DOHH2 (cell line): Measurements from ENCODE around the gene XRCC3.

ENCODE experiments used
- H3F3A ChIP-seq: fragments of 200-600 bp; sonication (generic), shearing (Covaris generic); 2 replicates; pipeline ENCODE4 v1.6.0; 2016; ENCODE audit warnings: antibody characterized with exemption, mild to moderate bottlenecking; ENCODE audit not compliant: control insufficient read depth, insufficient read depth
- H3K27ac ChIP-seq: fragments of 200-600 bp; sonication (generic); 2 replicates; pipeline ENCODE4 v1.5.1; 2014; ENCODE audit warnings: low read depth, mild to moderate bottlenecking, low read length, moderate library complexity
- H3K27me3 ChIP-seq: fragments of 200-600 bp; sonication (generic); 2 replicates; pipeline ENCODE4 v1.6.1; 2014; ENCODE audit warnings: mild to moderate bottlenecking, low read length, mixed read lengths; ENCODE audit not compliant: control insufficient read depth
- H3K36me3 ChIP-seq: fragments of 200-600 bp; sonication (generic); 2 replicates; pipeline ENCODE4 v1.6.1; 2014; ENCODE audit warnings: mild to moderate bottlenecking, low read length, moderate library complexity, mixed read lengths; ENCODE audit not compliant: control insufficient read depth
- H3K4me1 ChIP-seq: fragments of 200-600 bp; sonication (generic); 2 replicates; pipeline ENCODE4 v1.6.1; 2014; ENCODE audit warnings: mild to moderate bottlenecking, low read length, mixed read lengths; ENCODE audit not compliant: control insufficient read depth
- H3K4me2 ChIP-seq: fragments of 200-600 bp; sonication (generic); 2 replicates; pipeline ENCODE4 v1.6.0; 2014; ENCODE audit warnings: mild to moderate bottlenecking, low read length, moderate library complexity
- H3K4me3 ChIP-seq: fragments of 200-600 bp; sonication (generic); 2 replicates; pipeline ENCODE4 v1.5.1; 2014; ENCODE audit warnings: mild to moderate bottlenecking, low read length, mixed read lengths
- H3K79me2 ChIP-seq: fragments of 200-600 bp; sonication (generic); 2 replicates; pipeline ENCODE4 v1.6.1; 2014; ENCODE audit warnings: mild to moderate bottlenecking, low read length, mixed read lengths; ENCODE audit not compliant: control insufficient read depth
- H3K9me2 ChIP-seq: fragments of 200-600 bp; sonication (generic); replicated peaks from 2 replicates; pipeline ENCODE4 v1.6.1; 2014; ENCODE audit warnings: mild to moderate bottlenecking, low read length, mixed read lengths; ENCODE audit not compliant: control insufficient read depth
- H3K9me3 ChIP-seq: fragments of 200-600 bp; sonication (generic); 2 replicates; pipeline ENCODE4 v1.6.1; 2014; ENCODE audit warnings: antibody characterized with exemption, low read length, mixed read lengths; ENCODE audit not compliant: control insufficient read depth, insufficient read depth
- H4K20me1 ChIP-seq: fragments of 200-600 bp; sonication (generic); 2 replicates; pipeline ENCODE4 v1.6.0; 2014; ENCODE audit warnings: low read depth, mild to moderate bottlenecking, antibody characterized with exemption, low read length, moderate library complexity; ENCODE audit not compliant: control insufficient read depth, insufficient read depth
- CTCF ChIP-seq: fragments of 200-600 bp; sonication (generic); IDR thresholded peaks from one replicate; pipeline ENCODE4 v1.5.1; 2014; ENCODE audit warnings: antibody characterized with exemption, mild to moderate bottlenecking, low read depth, low read length; ENCODE audit not compliant: poor library complexity, severe bottlenecking
- EZH2phosphoT487 ChIP-seq: fragments of 200-600 bp; sonication (generic); IDR thresholded peaks from 2 replicates; pipeline ENCODE4 v1.6.1; 2017; ENCODE audit warnings: borderline replicate concordance, mild to moderate bottlenecking, antibody characterized with exemption, low read length, moderate library complexity, mixed read lengths

The XRCC3 gene

GRCh38 chr14:103662591-103662990 lies 52.7 kb downstream of the XRCC3 start:
- Histone ChIP-seq H3K9me2 (no peaks in the 10 kb centered on the region), H3K27me3 (no peaks in the 10 kb centered on the region), H3K79me2 (peaks cover 7% of the 10 kb centered on the region; the same call in 1 of the 2 replicates), H3F3A (no peaks in the 10 kb centered on the region), H4K20me1 (no peaks in the 10 kb centered on the region; the same call in 1 of the 2 replicates), H3K27ac (no peak overlapping the region), H3K36me3 (peaks cover 53% of the 10 kb centered on the region), H3K4me2 (no peak overlapping the region), H3K4me1 (no peaks in the 10 kb centered on the region), H3K9me3 (no peaks in the 10 kb centered on the region), H3K4me3 (no peak overlapping the region)
- no peak for TF ChIP-seq CTCF
- TF ChIP-seq EZH2phosphoT487: no peak

DNA sequence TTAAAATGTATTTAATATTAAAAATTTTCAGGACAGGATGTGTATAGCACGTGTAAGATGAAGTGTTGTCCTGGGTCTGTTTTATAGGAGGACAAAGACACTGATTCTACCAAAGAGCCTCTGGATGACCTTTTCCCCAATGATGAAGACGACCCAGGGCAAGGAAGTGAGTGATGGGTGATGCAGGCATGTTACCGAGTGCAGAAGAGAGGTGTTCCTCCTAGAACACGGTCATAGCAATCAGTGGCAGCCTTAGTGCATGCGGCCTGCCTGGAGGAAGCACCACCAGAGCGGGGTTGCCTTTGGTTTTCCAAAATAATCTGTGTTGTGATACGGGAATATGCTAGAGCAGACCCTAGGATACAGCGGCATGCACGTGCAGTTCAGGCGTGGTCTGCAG lies 53.2 kb downstream of the XRCC3 start:
- no peak overlapping the region for H3K27ac ChIP-seq
- no peaks in the 10 kb centered on the region for H3K9me3 ChIP-seq
- H3K4me1 ChIP-seq: no peaks in the 10 kb centered on the region
- no peaks in the 10 kb centered on the region for H3F3A ChIP-seq
- H3K4me3 ChIP-seq: no peak overlapping the region
- H3K79me2 ChIP-seq: peaks cover 9% of the 10 kb centered on the region; the same call in 1 of the 2 replicates
- no peak overlapping the region for H3K4me2 ChIP-seq
- TF ChIP-seq EZH2phosphoT487 (no peak), CTCF (no peak)
- H3K36me3 ChIP-seq: peaks cover 56% of the 10 kb centered on the region
- H4K20me1 ChIP-seq: no peaks in the 10 kb centered on the region; the same call in 1 of the 2 replicates
- no peaks in the 10 kb centered on the region for H3K27me3 ChIP-seq
- no peaks in the 10 kb centered on the region for H3K9me2 ChIP-seq

GRCh38 chr14:103659631-103660030 lies 55.6 kb downstream of the XRCC3 start:
- no peaks in the 10 kb centered on the region for H3K4me1 ChIP-seq
- TF ChIP-seq EZH2phosphoT487: no peak
- no peak for TF ChIP-seq CTCF
- H3F3A ChIP-seq: no peaks in the 10 kb centered on the region
- H3K9me2 ChIP-seq: no peaks in the 10 kb centered on the region
- H3K36me3 ChIP-seq: peaks cover 68% of the 10 kb centered on the region
- peaks cover 14% of the 10 kb centered on the region for H3K79me2 ChIP-seq
- H3K4me2 ChIP-seq: no peak overlapping the region
- no peaks in the 10 kb centered on the region for H3K27me3 ChIP-seq
- no peak overlapping the region for H3K4me3 ChIP-seq
- H4K20me1 ChIP-seq: no peaks in the 10 kb centered on the region; the same call in 1 of the 2 replicates
- H3K9me3 ChIP-seq: no peaks in the 10 kb centered on the region
- H3K27ac ChIP-seq: no peak overlapping the region
